Activated CD8-positive, alpha-beta memory T cell treated with anti-CD3 and anti-CD28 coated beads, Interleukin-2, amount 50 U/mL, for 24 hours (primary cell): Measurements from ENCODE around the gene AMBN.

ENCODE experiments used
- DNase-seq: peaks from one replicate; pipeline ENCODE4 v3.0.0-alpha.2; 2020; ENCODE audit errors: extremely low read depth

The AMBN gene, protein sequence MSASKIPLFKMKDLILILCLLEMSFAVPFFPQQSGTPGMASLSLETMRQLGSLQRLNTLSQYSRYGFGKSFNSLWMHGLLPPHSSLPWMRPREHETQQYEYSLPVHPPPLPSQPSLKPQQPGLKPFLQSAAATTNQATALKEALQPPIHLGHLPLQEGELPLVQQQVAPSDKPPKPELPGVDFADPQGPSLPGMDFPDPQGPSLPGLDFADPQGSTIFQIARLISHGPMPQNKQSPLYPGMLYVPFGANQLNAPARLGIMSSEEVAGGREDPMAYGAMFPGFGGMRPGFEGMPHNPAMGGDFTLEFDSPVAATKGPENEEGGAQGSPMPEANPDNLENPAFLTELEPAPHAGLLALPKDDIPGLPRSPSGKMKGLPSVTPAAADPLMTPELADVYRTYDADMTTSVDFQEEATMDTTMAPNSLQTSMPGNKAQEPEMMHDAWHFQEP

DNA sequence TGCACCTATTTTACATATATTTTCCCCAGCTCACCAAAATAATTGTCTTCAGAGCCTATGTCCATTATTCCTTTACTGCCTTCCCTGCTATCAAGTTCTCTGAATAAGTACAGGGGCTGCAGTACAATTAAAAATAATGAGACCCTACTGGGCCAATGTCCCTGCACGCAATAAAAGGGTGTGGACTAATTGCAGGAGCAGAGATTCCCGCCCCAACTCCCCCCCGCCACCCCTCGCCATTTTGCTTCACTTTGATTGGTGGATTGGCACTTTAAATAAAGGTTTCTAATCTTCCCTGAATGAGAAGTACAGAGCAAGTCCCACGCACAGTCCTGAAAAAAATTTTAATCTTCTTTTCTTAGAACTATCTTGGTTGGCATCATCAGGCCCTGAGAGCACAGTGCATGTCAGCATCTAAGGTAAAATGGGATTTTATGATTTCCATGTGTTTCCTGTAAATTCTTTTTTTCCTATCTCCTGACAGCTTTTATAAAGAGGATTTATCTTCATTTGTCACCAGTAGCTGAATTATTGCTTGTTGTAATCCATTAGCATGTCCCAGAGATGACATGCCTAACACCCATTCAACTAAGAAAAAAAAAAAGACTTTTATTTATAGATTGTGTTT is at the start of gene AMBN:
Gene AMBN, plus strand, starts transcription at position 302 of the 628 bp plus-strand sequence. Its CDS starts 103 bp downstream, at position 405.
- no peak for DNase-seq

DNA sequence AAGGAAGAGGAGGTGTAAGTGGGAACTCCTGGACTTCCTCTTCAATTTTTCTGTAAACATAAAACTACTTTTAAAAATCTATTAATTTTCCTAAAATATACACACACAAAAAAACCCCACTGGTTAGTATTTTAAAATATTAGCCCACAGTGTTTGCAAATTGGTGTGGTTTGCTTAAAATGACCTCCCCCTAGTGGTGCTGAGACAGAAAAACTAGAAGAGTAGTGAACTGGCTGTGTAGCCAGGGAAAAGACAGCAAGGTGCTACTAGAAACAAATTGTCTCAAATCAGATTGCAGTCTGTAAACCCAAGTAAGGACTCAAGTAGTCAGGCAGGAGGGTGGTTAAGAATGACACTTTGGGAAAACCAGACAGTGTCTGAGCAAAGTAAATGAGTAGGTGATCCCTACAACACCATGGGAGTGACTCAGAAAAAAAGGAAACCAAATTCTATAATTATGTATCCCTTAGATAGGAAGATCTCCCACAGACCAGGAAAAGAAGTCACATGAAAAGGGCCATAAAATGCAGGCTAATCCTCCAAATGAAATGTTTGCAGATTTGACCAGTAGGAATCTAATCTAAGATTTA is 47.7 kb upstream of the AMBN start:
- no peak for DNase-seq

GRCh38 chr4:70556856-70557255 is 35.2 kb upstream of the AMBN start:
- no peak for DNase-seq

- DNase-seq = no peak
These were observed 32.7 kb upstream of the AMBN start for GRCh38 chr4:70559211-70559830.

GRCh38 chr4:70559924-70560323 is 32.1 kb upstream of the AMBN start:
- no peak for DNase-seq

DNA sequence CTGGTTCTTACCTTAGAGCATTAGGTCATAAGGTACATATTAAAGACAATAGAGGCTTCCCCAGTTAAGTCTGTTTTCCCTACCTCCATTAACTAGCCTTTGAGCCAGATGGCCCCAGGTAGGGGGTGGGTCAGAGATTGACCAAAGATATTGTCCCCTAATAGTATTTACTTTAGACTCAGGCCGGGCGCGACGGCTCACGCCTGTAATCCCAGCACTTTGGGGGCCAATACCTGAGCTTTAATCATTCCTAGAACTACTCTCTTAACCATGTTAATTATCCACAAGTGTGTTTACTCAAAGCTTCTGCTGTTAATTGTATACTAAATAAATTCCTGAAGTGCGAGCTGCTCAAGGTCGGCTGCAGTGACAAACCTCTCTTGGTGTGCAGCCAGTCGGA is 28.0 kb upstream of the AMBN start:
- DNase-seq = no peak

- no peak for DNase-seq
These were observed 21.3 kb upstream of the AMBN start for GRCh38 chr4:70570796-70571195.

DNA sequence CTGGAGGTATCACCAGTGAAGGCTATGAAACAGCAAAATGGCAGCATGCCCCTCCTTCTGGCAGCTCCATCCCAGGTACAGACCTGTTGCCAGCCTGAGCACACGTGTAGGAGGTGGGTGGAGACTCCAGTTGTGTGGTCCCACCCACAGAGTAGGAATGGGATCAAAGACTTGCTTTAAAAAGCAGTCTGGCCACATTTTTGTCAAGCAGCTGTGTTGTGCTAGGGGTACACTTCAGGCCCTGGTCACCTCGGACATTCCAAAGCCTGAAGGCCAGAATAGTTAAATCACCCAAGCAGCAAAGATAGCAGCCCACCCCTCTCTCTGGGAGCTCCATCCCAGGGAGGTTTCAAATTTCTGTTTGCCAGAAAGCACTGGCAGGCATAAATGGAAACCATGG is 20.3 kb upstream of the AMBN start:
- DNase-seq = no peak

DNA sequence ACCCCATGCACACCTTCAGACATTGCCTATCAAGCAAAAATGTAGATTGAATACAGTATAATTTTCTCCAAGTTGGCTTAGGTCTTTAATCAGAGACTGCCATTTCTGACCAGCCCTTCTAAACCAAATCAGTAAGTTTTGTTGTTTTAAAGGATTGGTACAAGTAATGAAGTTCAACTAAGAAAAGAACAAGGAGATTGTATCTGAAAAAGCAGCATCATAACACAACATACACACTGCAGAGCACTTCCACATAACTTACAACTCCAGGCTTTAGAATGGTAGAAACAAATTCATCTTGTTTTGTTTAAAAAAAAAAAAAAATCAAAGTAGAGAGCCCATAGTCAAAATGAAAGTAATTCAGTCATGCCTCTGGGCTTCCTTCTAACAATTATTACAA is 16.1 kb upstream of the AMBN start:
- no peak for DNase-seq

- no peak for DNase-seq
These were observed 14.7 kb upstream of the AMBN start for GRCh38 chr4:70577220-70577927.

- DNase-seq = no peak
These were observed 10.1 kb upstream of the AMBN start for GRCh38 chr4:70581980-70582379.

DNA sequence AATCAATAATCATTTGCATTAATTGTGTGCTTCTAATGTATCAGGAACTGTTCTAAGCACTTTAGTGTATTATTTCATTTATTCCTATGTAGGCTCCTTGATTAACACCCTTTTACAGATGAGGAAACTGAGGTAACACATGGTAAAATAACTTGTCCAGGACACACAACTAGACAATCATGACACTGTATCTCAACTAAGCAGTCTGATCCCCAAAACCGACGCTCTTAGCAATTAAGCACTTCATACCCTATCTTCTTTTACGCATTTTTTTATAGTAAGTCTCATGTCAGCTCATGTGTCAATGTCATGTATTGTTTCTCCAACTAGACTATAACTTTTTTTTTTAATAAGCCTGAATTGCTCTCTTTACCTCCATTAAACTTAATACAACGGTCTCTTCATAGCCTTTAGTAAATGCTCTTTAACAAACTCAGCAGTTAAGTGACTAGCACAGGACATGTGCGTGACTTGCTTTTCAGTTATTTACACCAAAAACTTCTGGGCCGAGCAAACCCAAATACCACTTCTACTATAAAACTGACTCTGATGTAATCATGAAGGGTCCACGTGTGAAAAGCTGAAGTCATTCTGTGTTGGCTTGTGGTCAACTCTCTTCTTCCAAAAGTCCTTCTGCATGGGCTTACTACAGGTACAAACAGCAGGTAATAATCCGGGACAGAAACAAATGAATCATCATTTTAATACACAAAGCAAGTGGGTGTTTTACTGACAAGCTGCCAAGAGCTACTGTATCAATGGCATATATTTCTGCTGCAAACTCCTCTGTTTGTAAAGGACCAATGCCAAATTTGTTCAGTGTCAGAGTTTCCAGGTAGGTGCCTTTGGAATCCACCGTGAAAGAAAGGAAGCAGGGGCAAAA is 7.9 kb upstream of the AMBN start:
- no peak for DNase-seq

DNA sequence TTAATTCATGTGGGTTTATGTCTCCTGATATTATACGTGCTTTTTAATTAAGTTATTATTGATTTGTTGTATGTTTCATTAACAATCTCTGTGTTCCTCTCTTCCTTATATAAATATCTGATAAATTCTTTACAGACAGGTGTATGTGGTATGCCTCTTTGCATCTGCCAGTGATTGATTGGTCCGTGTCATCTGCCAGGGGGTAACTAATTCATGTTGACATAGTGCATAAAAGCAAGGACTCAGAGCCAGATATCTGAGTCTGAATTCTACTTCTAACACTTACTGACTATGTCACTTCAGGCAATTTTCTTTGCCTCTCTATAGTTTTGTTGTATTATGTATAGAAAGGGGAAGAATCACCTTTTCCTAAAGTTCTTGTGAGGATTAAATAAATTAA is 5.2 kb upstream of the AMBN start:
- no peak for DNase-seq

- no peak for DNase-seq
These were observed 2.3 kb upstream of the AMBN start for GRCh38 chr4:70589785-70590184.

DNA sequence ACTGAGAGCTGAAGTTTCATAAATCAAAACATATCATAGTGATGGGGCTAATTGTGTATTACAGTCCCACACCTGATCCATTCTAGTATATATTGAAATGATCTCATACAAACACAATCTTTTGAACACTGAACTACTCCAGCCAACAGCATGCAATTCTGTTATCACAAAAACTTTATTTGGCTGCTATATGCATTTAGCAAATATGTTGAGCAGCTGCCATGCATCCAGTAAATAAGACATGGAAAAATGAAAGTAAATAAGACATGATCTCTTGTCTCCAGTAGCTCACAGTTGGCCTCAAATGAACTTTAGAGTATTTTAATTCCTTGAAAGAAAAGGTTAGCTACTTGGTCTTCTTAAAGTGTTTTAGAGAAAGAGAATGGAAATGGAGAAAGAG is 2.1 kb downstream of the AMBN start:
- DNase-seq = no peak

DNA sequence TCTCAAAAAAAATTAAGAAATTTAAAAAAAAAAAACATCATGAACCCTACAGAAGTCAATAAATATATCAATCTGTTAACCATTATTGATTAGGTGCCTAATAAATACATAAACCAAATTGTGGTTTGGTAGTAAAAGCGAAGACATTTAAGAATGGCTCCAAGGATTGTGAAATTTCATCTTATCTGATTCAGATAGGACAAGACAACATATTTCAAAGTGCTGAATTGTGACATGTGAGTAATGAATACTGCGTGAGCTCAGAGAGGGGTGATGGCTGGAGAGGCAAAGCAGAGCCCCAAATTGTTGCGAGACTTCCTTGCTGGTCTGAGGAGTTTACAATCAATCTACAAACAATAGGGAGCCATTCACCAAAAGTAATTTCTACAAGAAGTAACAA is 8.2 kb downstream of the AMBN start:
- DNase-seq = no peak

DNA sequence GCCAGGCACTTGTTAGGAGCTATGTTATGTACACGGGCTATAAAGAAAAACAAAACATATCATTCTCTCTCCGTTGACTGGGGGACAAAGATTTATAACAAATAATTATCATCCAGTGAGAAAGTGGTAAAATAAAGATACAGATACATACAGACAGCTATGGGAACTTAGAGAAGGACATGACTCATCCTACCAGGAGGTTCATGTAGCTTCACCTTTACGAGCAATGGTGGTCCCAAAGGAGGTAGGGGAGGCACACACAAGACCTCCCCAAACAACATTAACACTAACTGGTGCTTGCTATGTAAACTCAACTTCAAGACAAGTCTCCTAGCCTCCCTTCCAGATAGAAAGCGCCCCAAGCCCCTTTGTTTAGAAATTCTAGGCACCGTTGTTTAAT is 8.9 kb downstream of the AMBN start:
- no peak for DNase-seq

- DNase-seq = no peak
These were observed 9.5 kb downstream of the AMBN start for GRCh38 chr4:70601422-70602039.

- no peak for DNase-seq
These were observed 11.8 kb downstream of the AMBN start for GRCh38 chr4:70603856-70604255.

DNA sequence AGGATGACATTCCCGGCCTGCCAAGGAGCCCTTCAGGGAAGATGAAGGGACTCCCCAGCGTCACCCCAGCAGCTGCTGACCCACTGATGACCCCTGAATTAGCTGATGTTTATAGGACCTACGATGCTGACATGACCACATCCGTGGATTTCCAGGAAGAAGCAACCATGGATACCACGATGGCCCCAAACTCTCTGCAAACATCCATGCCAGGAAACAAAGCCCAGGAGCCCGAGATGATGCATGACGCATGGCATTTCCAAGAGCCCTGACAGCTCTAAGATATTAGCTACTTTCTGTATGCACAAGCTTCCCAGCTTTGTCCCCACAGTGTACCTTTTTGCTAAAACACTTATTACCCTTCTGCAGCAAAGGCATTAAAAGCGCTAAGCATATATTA is 14.4 kb downstream of the AMBN start:
- no peak for DNase-seq
